B cell (primary cell): ENCODE measurements around the gene LHX4. TPM values are rescaled to one million over a fixed set of nuclear protein-coding genes. Genes with fewer than 3 reads are reported as not detected.

ENCODE experiments used
- ATAC-seq: fragments of 200-7000 bp; cut with Tn5 transposase; one replicate; pipeline ENCODE4 v1.10.0; 2021; ENCODE audit warnings: low read depth, mild to moderate bottlenecking, moderate number of reproducible peaks, moderate library complexity
- CTCF ChIA-PET: fragments of 350-600 bp; sonication (Branson Sonifier 250); formaldehyde crosslinking; loops from one replicate; lab custom pipeline; 2021; ENCODE audit warnings: antibody characterized with exemption, inconsistent platforms; lab: Charles Lee
- POLR2A ChIA-PET: fragments of 350-600 bp; sonication (Branson Sonifier 250); formaldehyde crosslinking; loops from one replicate; lab custom pipeline; 2021; ENCODE audit warnings: antibody characterized with exemption; lab: Charles Lee
- DNase-seq: peaks from one replicate; pipeline ENCODE4 v3.0.0; 2013
- H2AFZ ChIP-seq: 2 replicates; pipeline ENCODE4 v1.6.1; 2012; ENCODE audit warnings: mild to moderate bottlenecking, low read depth, low read length; ENCODE audit not compliant: insufficient read depth, poor library complexity, severe bottlenecking
- H3K27ac ChIP-seq, 2 donors: 1 replicate in 1 of 2; 2 replicates in 1 of 2; pipeline ENCODE4 v1.5.1; 2012 to 2013; ENCODE audit warnings: low read length in 2 of 2, mild to moderate bottlenecking in 2 of 2, moderate library complexity in 1 of 2
- H3K27me3 ChIP-seq, 4 experiments: fragments of 200-600 bp in 1 of 4; sonication (generic) in 1 of 4; replicated peaks in 1 of 4; 1 replicate in 2 of 4; 2 replicates in 2 of 4; pipeline versions ENCODE4 v1.6.1 to v1.7.0; 2013 to 2016; ENCODE audit warnings: low read length in 3 of 4, mild to moderate bottlenecking in 2 of 4, mixed read lengths in 1 of 4, moderate library complexity in 1 of 4; ENCODE audit not compliant: insufficient read depth in 4 of 4, control insufficient read depth in 3 of 4; ENCODE audit errors: control extremely low read depth in 1 of 4
- H3K36me3 ChIP-seq, 2 experiments: replicated peaks in 1 of 2; 1 replicate in 1 of 2; 2 replicates in 1 of 2; pipeline versions ENCODE4 v1.6.1 to v1.7.1; 2013; ENCODE audit warnings: low read length in 1 of 2; ENCODE audit not compliant: insufficient read depth in 2 of 2, control insufficient read depth in 1 of 2; ENCODE audit errors: control extremely low read depth in 1 of 2, extremely low read depth in 1 of 2
- H3K4me1 ChIP-seq, 2 donors: fragments of 200-600 bp in 1 of 2; sonication (generic) in 1 of 2; 1 replicate in 1 of 2; 2 replicates in 1 of 2; pipeline versions ENCODE4 v1.5.1 to v1.6.1; 2013 to 2017; ENCODE audit warnings: low read length in 2 of 2; ENCODE audit not compliant: control insufficient read depth in 2 of 2, insufficient read depth in 2 of 2
- H3K4me2 ChIP-seq: replicated peaks from 2 replicates; pipeline ENCODE3; 2012; ENCODE audit warnings: mild to moderate bottlenecking, low read depth, low read length; ENCODE audit not compliant: poor library complexity, severe bottlenecking
- H3K4me3 ChIP-seq, 5 experiments: fragments of 200-600 bp in 1 of 5; sonication (generic) in 1 of 5; 1 replicate in 3 of 5; 2 replicates in 2 of 5; pipeline versions ENCODE4 v1.5.1 to v1.7.0; 2011 to 2016; ENCODE audit warnings: low read length in 4 of 5, mild to moderate bottlenecking in 4 of 5, low read depth in 2 of 5, control low read depth in 1 of 5, moderate library complexity in 1 of 5; ENCODE audit not compliant: insufficient read depth in 1 of 5; ENCODE audit errors: control extremely low read depth in 1 of 5, extremely low read depth in 1 of 5
- H3K79me2 ChIP-seq: fragments of 200-600 bp; sonication (generic); one replicate; pipeline ENCODE4 v1.6.0; 2016; ENCODE audit warnings: low read length; ENCODE audit not compliant: control insufficient read depth, insufficient read depth
- H3K9ac ChIP-seq: fragments of 200-600 bp; sonication (generic); 2 replicates; pipeline ENCODE4 v1.6.1; 2017; ENCODE audit warnings: mild to moderate bottlenecking, low read length, moderate library complexity
- H3K9me3 ChIP-seq, 3 donors: one replicate each; pipeline versions ENCODE4 v1.6.1 to v1.7.1; 2013; ENCODE audit warnings: low read length in 2 of 3; ENCODE audit not compliant: control insufficient read depth in 2 of 3, insufficient read depth in 1 of 3; ENCODE audit errors: control extremely low read depth in 1 of 3
- H4K20me1 ChIP-seq: 2 replicates; pipeline ENCODE4 v1.6.0; 2012; ENCODE audit warnings: mild to moderate bottlenecking, low read length; ENCODE audit not compliant: insufficient read depth, control insufficient read depth, poor library complexity, severe bottlenecking
- H3K27ac Mint-ChIP-seq: one replicate; pipeline ENCODE4 v1.8.0; 2021; ENCODE audit warnings: mixed read lengths
- H3K27me3 Mint-ChIP-seq: one replicate; pipeline ENCODE4 v1.8.0; 2021; ENCODE audit warnings: mixed read lengths
- H3K4me1 Mint-ChIP-seq: one replicate; pipeline ENCODE4 v1.8.0; 2021; ENCODE audit warnings: mixed read lengths
- H3K4me3 Mint-ChIP-seq: one replicate; pipeline ENCODE4 v1.8.0; 2021; ENCODE audit warnings: mixed read lengths
- H3K9me3 Mint-ChIP-seq: one replicate; pipeline ENCODE4 v1.8.0; 2022; ENCODE audit warnings: mixed read lengths; ENCODE audit not compliant: insufficient read depth
- CTCF ChIP-seq: fragments of 200-600 bp; IDR thresholded peaks from one replicate; pipeline ENCODE4 v1.8.0; 2022; ENCODE audit warnings: antibody characterized with exemption, mild to moderate bottlenecking
- EZH2 ChIP-seq: IDR thresholded peaks from 2 replicates; pipeline ENCODE4 v1.6.1; 2012; ENCODE audit warnings: borderline replicate concordance, low read depth, mild to moderate bottlenecking, moderate library complexity, low read length; ENCODE audit not compliant: insufficient read depth, poor library complexity, severe bottlenecking
- WGBS: methylation state at CpG from one replicate; pipeline ENCODE4 v1.1.5; 2013; ENCODE audit warnings: missing lambda C conversion rate; ENCODE audit not compliant: insufficient coverage; 5-methylcytosine and 5-hydroxymethylcytosine counted together
- intact Hi-C: fragments of 100-400 bp; cut with micrococcal nuclease; formaldehyde crosslinking; loops from one replicate; pipeline ENCODE4 v1.10.0; 2022
- polyA plus RNA-seq: library from polyadenylated mRNA; depleted of rRNA; stranded (reverse); fragments of >200 nt; gene quantifications from 2 replicates; pipeline ENCODE4 v1.2.3, GENCODE V29; 2012
- total RNA-seq, 2 donors: library from RNA; stranded (reverse); fragments of 120-200 nt in 1 of 2; gene quantifications; 1 replicate in 1 of 2; 2 replicates in 1 of 2; pipeline versions ENCODE4 v1.2.3 to v1.2.4, GENCODE V29; 2013 to 2022

Gene LHX4
- total and polyA plus RNA-seq, 2 donors (not counting 1 experiment from before 2014, with no cell fraction given), result not detected

- DNase-seq, result no peak
- Histone ChIP-seq H3K36me3 (no peaks in the 10 kb centered on the region), H3K79me2 (no peaks in the 10 kb centered on the region), H4K20me1 (no peaks in the 10 kb centered on the region), H3K4me1 (no peaks in the 10 kb centered on the region), H3K27ac (no peak overlapping the region), H3K9ac (no peak overlapping the region), H3K4me2 (no peak overlapping the region), H2AFZ (no peak overlapping the region), H3K4me3 (no peak overlapping the region), H3K9me3 (peaks cover 0 to 2% (median 0%) of the 10 kb centered on the region in 3 donors), H3K27me3 (peaks cover 0 to 33% (median 8%) of the 10 kb centered on the region in 4 experiments)
- 89% methylated on average over 3 of the region's 6 CpGs for WGBS
- POLR2A ChIA-PET, result no interaction called here
- Mint-ChIP-seq H3K27ac (no peak overlapping the region), H3K9me3 (no peaks in the 10 kb centered on the region), H3K4me1 (no peaks in the 10 kb centered on the region), H3K4me3 (no peak overlapping the region), H3K27me3 (peaks cover 40% of the 10 kb centered on the region)
- intact Hi-C loops, result no loop called here
- TF ChIP-seq CTCF (no peak), EZH2 (no peak)
- CTCF ChIA-PET, result interaction anchor here (0.9 kb wide), 1 partner anchor 7 kb away, joined by 3 read pairs; no protein-coding TSS in a partner anchor
- ATAC-seq, result no peak
Measured at GRCh38 chr1:180221462-180221861, 8.6 kb upstream of the LHX4 start.

- no peak for TF ChIP-seq EZH2
- no peak for TF ChIP-seq CTCF
- peaks cover 10 to 15% of the 10 kb centered on the region in 2 donors for H3K4me1 ChIP-seq
- H3K9ac ChIP-seq, result no peak overlapping the region
- H3K9me3 ChIP-seq, result peaks cover 0 to 17% (median 0%) of the 10 kb centered on the region in 3 donors
- H4K20me1 ChIP-seq, result no peaks in the 10 kb centered on the region
- intact Hi-C loops, result no loop called here
- CTCF ChIA-PET, result interaction anchor here (1.2 kb wide), 1 partner anchor 357 kb away, joined by 3 read pairs; no protein-coding TSS in a partner anchor
- H3K4me3 ChIP-seq, result no peak overlapping the region
- Mint-ChIP-seq H3K9me3 (no peaks in the 10 kb centered on the region), H3K4me3 (no peak overlapping the region), H3K4me1 (peaks cover 6% of the 10 kb centered on the region), H3K27me3 (peaks cover 59% of the 10 kb centered on the region), H3K27ac (no peak overlapping the region)
- no peak overlapping the region for H3K4me2 ChIP-seq
- ATAC-seq, result no peak
- H3K36me3 ChIP-seq, result no peaks in the 10 kb centered on the region
- WGBS, result 85% methylated on average over 5 of the region's 5 CpGs
- DNase-seq, result no peak
- no peak overlapping the region for H2AFZ ChIP-seq
- peaks cover 0 to 54% (median 24%) of the 10 kb centered on the region in 4 experiments for H3K27me3 ChIP-seq
- H3K27ac ChIP-seq, result no peak overlapping the region
- H3K79me2 ChIP-seq, result no peaks in the 10 kb centered on the region
- POLR2A ChIA-PET, result no interaction called here
Measured at GRCh38 chr1:180224902-180225301, 5.2 kb upstream of the LHX4 start.
